Aorta (tissue), 5 donors: ENCODE measurements around the gene OSGIN1. TPM values are rescaled to one million over a fixed set of nuclear protein-coding genes. Genes with fewer than 3 reads are reported as not detected.

ENCODE experiments used
- ATAC-seq: fragments of 200-7000 bp; cut with Tn5 transposase; one replicate; pipeline ENCODE4 v1.9.1; 2022; ENCODE audit warnings: moderate library complexity; ENCODE audit not compliant: low FRiP score
- DNase-seq, 2 donors: peaks; one replicate each; pipeline ENCODE4 v3.0.0-alpha.2; 2020
- H3K27ac ChIP-seq, 2 donors: one replicate each; pipeline ENCODE4 v1.5.1; 2013; ENCODE audit warnings: low read length in 2 of 2, mild to moderate bottlenecking in 2 of 2, moderate library complexity in 2 of 2, control low read depth in 1 of 2, inconsistent platforms in 1 of 2, low read depth in 1 of 2
- H3K27me3 ChIP-seq, 2 donors: one replicate each; pipeline ENCODE4 v1.6.1; 2013; ENCODE audit warnings: control low read depth in 1 of 2, low read length in 1 of 2, mild to moderate bottlenecking in 1 of 2, moderate library complexity in 1 of 2; ENCODE audit not compliant: insufficient read depth in 2 of 2, control insufficient read depth in 1 of 2
- H3K36me3 ChIP-seq, 2 donors: one replicate each; pipeline ENCODE4 v1.6.1; 2013; ENCODE audit warnings: control low read depth in 1 of 2, low read length in 1 of 2, mild to moderate bottlenecking in 1 of 2; ENCODE audit not compliant: insufficient read depth in 2 of 2, control insufficient read depth in 1 of 2
- H3K4me1 ChIP-seq, 2 donors: one replicate each; pipeline ENCODE4 v1.6.1; 2013; ENCODE audit warnings: low read length in 2 of 2, control low read depth in 1 of 2, mild to moderate bottlenecking in 1 of 2, moderate library complexity in 1 of 2; ENCODE audit not compliant: insufficient read depth in 2 of 2, control insufficient read depth in 1 of 2
- H3K4me3 ChIP-seq, 2 donors: one replicate each; pipeline ENCODE4 v1.5.1; 2013; ENCODE audit warnings: low read length in 2 of 2, control low read depth in 1 of 2, mild to moderate bottlenecking in 1 of 2
- H3K9me3 ChIP-seq: one replicate; pipeline ENCODE4 v1.6.1; 2013; ENCODE audit warnings: mild to moderate bottlenecking, low read length; ENCODE audit not compliant: control insufficient read depth
- WGBS, 2 donors: extraction: QIAGEN DNeasy Blood & Tissue Kit; methylation state at CpG; one replicate each; pipeline ENCODE4 v1.1.7; 2013; 5-methylcytosine and 5-hydroxymethylcytosine counted together
- intact Hi-C, 2 donors: fragments of 100-400 bp; cut with DNase I; formaldehyde crosslinking; loops; one replicate each; pipeline versions ENCODE4 v1.14.2 to v1.15.0; 2022
- long read RNA-seq, 2 donors: library from polyadenylated mRNA; unstranded; transcript quantifications; one replicate each; pipeline ENCODE4 v2.0.0, GENCODE V29; 2020 to 2021
- polyA plus RNA-seq, 2 donors: library from polyadenylated mRNA; stranded (reverse); fragments of 200-250 nt; gene quantifications; one replicate each; pipeline ENCODE4 v1.2.3, GENCODE V29; 2013
- total RNA-seq, 2 donors: library from RNA; stranded (reverse); fragmentation: NEBNext Ultra II Directional; extraction: Animal tissue kit (Norgen Biotek cat#: 25700); gene quantifications; one replicate each; pipeline ENCODE4 v1.2.1, GENCODE V29; 2021
- donor health status: healthy with polysubstance abuse.
- donor health status: Bipolar disorder and iron deficiency.
- donor health status: DM: no; HTN: no; CAD: no.
- donor health status: DM: no; HTN: no; CAD: no.
- donor health status: DM: yes; HTN: yes; CAD: no.

The OSGIN1 gene
- total RNA-seq, result 10 to 100 TPM; 10.3 to 13.6 TPM
- polyA plus RNA-seq, result 10 to 100 TPM; 10.0 to 13.7 TPM
- long read RNA-seq, donor 1, transcript OSGIN1-203 (6 exons, 1,940 nt), result major isoform, 19 of 36 reads
- long read RNA-seq, donor 1, partial matches to known transcripts, result 16 of 36 reads
- long read RNA-seq, donor 1, other reads (novel, unspliced or antisense), result 1 of 36 reads
- long read RNA-seq, donor 2, partial matches to known transcripts, result 1 of 3 reads
- long read RNA-seq, donor 2, other reads (novel, unspliced or antisense), result 0 of 3 reads

DNA sequence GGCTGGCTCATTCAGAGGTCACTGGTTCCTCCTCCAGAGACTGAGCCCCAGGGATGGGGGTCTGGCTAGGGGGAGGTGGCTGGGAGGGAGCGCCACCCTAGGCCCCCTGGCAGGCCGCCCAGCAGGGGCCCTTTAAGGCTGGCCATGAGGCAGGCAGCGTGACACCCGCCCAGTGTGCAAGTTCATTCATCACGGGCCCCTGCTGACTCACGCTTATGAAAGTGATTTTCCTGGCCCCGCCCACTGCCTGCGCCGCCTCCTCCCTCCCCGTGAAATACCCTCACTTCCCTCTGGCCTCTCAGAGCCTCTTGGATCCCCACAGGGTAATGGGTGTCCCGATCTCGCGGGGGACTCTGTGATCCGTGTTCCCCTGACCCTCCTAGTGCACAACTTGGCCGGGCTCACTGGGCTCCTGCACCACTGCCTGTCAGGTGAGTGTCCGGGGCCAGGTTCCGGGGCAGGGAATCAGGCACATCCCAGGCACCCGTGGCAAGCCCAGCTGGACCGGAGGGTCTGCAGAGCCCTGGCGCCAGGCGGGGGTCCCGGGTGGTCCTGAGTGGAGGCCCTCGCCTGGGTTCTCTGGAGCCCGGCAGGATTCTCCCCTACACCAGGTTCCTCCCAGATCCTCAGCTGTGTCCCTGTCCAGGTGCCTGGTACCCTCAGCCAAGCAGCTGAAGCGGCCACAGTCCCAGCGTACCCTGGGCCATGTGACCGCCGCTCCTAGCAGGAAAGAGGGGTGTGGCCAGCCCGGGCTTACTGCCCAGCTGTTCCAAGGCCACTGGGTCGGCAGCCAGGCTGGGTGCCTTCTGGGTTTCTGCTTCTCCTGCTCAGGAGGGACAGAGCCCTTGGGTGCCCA lies at the start of gene OSGIN1:
TSS of gene OSGIN1 (plus strand) at position 301 of the 856 bp plus-strand sequence. CDS start 4,432 bp downstream, outside the sequence.
- 0 to 1% methylated on average over 29 to 30 of the region's 30 CpGs for WGBS, 2 donors
- peak; percentile 94 for ATAC-seq
- no peaks in the 10 kb centered on the region for H3K27me3 ChIP-seq
- H3K4me1 ChIP-seq, result no peaks in the 10 kb centered on the region
- no peaks in the 10 kb centered on the region for H3K36me3 ChIP-seq
- intact Hi-C loops, result loop anchor here in 1 of 2 donors (5.0 kb wide), 1 partner anchor 234 kb away; the partner anchor contains the start of gene TAF1C
- peak; percentile 98 for DNase-seq
- H3K4me3 ChIP-seq, result peak within 1 kb of the TSS; percentile 41 to 55
- peak within 1 kb of the TSS in 1 of 2 donors; percentile 93 for H3K27ac ChIP-seq
- no peaks in the 10 kb centered on the region for H3K9me3 ChIP-seq

DNA sequence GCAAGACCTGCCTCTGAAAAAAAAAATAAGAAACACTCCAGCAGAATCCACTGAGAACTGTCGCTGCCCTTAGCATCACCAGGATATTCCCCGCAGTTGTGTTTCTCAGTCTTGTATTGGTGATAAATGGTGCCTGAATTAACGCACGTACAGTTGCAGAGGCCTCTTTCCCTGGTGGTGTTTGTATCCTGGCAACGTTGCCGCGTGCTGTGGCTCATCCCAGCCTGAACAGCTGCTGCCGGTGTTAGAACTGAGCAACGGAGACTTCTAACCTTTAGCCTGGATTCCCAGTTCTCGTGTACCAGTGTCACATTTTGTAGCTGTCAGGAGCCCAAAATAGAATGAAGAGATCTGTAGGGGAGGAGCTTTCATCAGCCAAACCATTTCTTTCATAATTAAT lies 49.3 kb upstream of the OSGIN1 start:
- H3K27ac ChIP-seq, result no peak overlapping the region
- intact Hi-C loops, result no loop called here
- no peaks in the 10 kb centered on the region for H3K4me1 ChIP-seq
- H3K4me3 ChIP-seq, result no peak overlapping the region
- WGBS, 2 donors, result 81 to 82% methylated on average over 10 of the region's 10 CpGs
- H3K36me3 ChIP-seq, result peaks cover 3 to 6% of the 10 kb centered on the region in 2 donors
- no peak for ATAC-seq
- no peak for DNase-seq
- no peaks in the 10 kb centered on the region for H3K9me3 ChIP-seq
- H3K27me3 ChIP-seq, result no peaks in the 10 kb centered on the region

DNA sequence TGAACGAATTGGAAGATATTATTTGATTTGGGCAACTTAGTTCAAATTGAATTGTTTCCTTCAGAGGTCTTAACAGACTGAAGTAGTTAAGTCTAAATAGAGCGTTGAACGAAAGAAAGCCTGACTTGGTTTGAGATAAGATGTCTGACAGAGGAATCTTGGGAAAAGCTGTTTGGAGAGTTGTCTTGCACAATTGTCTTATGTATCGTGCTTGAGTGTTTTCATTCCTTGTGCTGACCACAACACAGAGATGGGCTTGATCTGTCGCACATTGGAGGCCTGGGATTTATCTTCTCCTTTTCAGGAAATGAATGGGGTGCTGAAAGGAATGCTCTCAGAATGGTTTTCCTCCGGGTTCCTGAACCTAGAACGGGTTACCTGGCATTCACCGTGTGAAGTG lies 46.4 kb upstream of the OSGIN1 start:
- H3K27ac ChIP-seq, result no peak overlapping the region
- peaks cover 5 to 6% of the 10 kb centered on the region in 2 donors for H3K36me3 ChIP-seq
- intact Hi-C loops, result no loop called here
- 71 to 72% methylated on average over 8 of the region's 8 CpGs for WGBS, 2 donors
- H3K27me3 ChIP-seq, result no peaks in the 10 kb centered on the region
- ATAC-seq (no peak), DNase-seq (no peak)
- no peak overlapping the region for H3K4me3 ChIP-seq
- H3K9me3 ChIP-seq, result no peaks in the 10 kb centered on the region
- no peaks in the 10 kb centered on the region for H3K4me1 ChIP-seq

- no peak overlapping the region for H3K27ac ChIP-seq
- no peak for DNase-seq
- no peak overlapping the region for H3K4me3 ChIP-seq
- H3K36me3 ChIP-seq, result peaks cover 6 to 7% of the 10 kb centered on the region in 2 donors
- no peaks in the 10 kb centered on the region for H3K4me1 ChIP-seq
- no peaks in the 10 kb centered on the region for H3K9me3 ChIP-seq
- intact Hi-C loops, result no loop called here
- 89 to 91% methylated on average over 8 of the region's 8 CpGs for WGBS, 2 donors
- no peaks in the 10 kb centered on the region for H3K27me3 ChIP-seq
- ATAC-seq, result no peak
Measured at GRCh38 chr16:83907111-83907510, 45.9 kb upstream of the OSGIN1 start.

GRCh38 chr16:83907631-83908250 lies 45.3 kb upstream of the OSGIN1 start:
- no peak overlapping the region for H3K27ac ChIP-seq
- H3K9me3 ChIP-seq, result no peaks in the 10 kb centered on the region
- DNase-seq (no peak), ATAC-seq (no peak)
- no peaks in the 10 kb centered on the region for H3K4me1 ChIP-seq
- H3K4me3 ChIP-seq, result no peak overlapping the region
- H3K27me3 ChIP-seq, result no peaks in the 10 kb centered on the region
- intact Hi-C loops, result no loop called here
- WGBS, 2 donors, result 82 to 84% methylated on average over 15 of the region's 15 CpGs
- H3K36me3 ChIP-seq, result peaks cover 6 to 13% of the 10 kb centered on the region in 2 donors

DNA sequence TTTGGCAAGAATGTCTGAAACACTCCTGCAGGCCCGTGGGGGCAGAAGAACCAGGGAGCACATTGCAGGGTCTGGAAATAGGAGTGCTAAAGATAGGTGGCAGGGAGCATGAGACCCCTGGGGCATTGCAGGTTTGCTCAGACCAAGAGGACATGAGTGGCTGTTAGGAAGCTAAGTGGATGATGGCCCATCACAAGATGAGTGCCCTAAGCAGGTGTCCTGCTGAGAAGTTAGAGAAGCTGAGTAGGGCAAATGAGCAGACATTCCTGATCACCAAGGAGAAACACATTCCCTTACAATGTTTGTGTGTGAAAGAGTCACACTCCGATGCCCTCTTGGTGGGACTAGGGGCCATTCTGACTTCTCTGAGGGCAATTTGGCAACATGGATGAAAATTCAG lies 44.2 kb upstream of the OSGIN1 start:
- Histone ChIP-seq H3K27ac (no peak overlapping the region), H3K36me3 (peaks cover 6 to 11% of the 10 kb centered on the region in 2 donors), H3K4me1 (no peaks in the 10 kb centered on the region), H3K9me3 (no peaks in the 10 kb centered on the region), H3K27me3 (no peaks in the 10 kb centered on the region), H3K4me3 (no peak overlapping the region)
- 76 to 79% methylated on average over 2 of the region's 2 CpGs for WGBS, 2 donors
- intact Hi-C loops, result no loop called here
- DNase-seq (no peak), ATAC-seq (no peak)

- Histone ChIP-seq H3K27me3 (no peaks in the 10 kb centered on the region), H3K4me1 (no peaks in the 10 kb centered on the region), H3K4me3 (no peak overlapping the region), H3K27ac (no peak overlapping the region), H3K9me3 (no peaks in the 10 kb centered on the region), H3K36me3 (peaks cover 6 to 11% of the 10 kb centered on the region in 2 donors)
- ATAC-seq (no peak), DNase-seq (no peak)
- intact Hi-C loops, result no loop called here
- WGBS, 2 donors, result 81 to 87% methylated on average over 10 of the region's 10 CpGs
Measured at GRCh38 chr16:83911290-83911689, 41.8 kb upstream of the OSGIN1 start.

DNA sequence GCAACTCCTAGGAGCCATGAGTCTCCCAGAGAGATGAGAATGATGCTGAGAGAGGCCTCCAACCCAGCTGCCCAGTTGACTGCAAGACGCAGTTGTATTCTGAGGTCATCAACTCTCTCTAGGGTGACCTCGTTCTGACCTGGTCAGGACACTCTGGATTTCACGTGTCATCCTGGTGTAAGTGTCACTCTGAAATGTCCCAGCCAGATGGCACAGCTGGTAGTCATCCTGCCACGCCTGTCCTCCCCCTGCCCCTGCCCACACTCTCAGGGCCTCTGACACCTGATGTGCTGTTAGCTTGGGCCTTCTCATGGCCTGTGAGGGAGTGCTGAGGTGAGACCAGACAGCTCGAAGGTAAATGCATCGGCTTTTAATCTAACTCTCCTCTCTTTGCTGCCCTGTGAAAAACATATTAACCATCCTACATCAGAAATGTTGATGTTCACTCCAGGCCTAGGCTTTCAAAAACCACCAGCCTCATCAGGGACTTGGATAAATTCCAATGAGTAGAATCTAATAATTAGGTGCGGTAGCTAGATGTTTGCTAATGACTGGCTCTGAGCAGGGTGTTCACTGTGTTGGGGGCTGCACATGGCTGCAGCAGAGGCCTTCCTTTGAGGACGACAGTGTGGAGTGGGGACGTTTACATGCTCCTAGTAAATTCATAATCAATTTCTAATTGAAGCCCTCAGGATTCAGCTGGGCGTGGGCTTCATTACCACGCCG lies 40.4 kb upstream of the OSGIN1 start:
- peaks cover 6 to 11% of the 10 kb centered on the region in 2 donors for H3K36me3 ChIP-seq

More for the DNA sequence above, 40.4 kb upstream of the OSGIN1 start:
- Histone ChIP-seq H3K4me1 (no peaks in the 10 kb centered on the region), H3K4me3 (no peak overlapping the region), H3K27ac (no peak overlapping the region), H3K27me3 (no peaks in the 10 kb centered on the region), H3K9me3 (no peaks in the 10 kb centered on the region)
- 86% methylated on average over 12 of the region's 12 CpGs for WGBS, 2 donors
- ATAC-seq (no peak), DNase-seq (no peak)
- intact Hi-C loops, result no loop called here
